ENCODE data around the gene NUP50. TPM values are rescaled to one million over a fixed set of nuclear protein-coding genes. Genes with fewer than 3 reads are reported as not detected.

Gene NUP50
- total RNA-seq, 4 donors from 2014 or later, result 33.9 to 66.5 (median 57.7) TPM

GRCh38 chr22:45200230-45200629 lies 36.5 kb downstream of the NUP50 start:
- DNase-seq (ENCODE audit: low spot score) (no peak), ATAC-seq (ENCODE audit: low FRiP score) (no peak)
- no peak for TF ChIP-seq CTCF (IDR thresholded peaks at IDR 0.05)

- DNase-seq (ENCODE audit: low spot score) (no peak), ATAC-seq (ENCODE audit: low FRiP score) (no peak)
- TF ChIP-seq CTCF (IDR thresholded peaks at IDR 0.05), result no peak
These were observed 37.3 kb downstream of the NUP50 start for GRCh38 chr22:45200860-45201511.

- DNase-seq (ENCODE audit: low spot score) (no peak), ATAC-seq (ENCODE audit: low FRiP score) (no peak)
- TF ChIP-seq CTCF (IDR thresholded peaks at IDR 0.05), result no peak
These were observed 38.1 kb downstream of the NUP50 start for GRCh38 chr22:45201678-45202332.

DNA sequence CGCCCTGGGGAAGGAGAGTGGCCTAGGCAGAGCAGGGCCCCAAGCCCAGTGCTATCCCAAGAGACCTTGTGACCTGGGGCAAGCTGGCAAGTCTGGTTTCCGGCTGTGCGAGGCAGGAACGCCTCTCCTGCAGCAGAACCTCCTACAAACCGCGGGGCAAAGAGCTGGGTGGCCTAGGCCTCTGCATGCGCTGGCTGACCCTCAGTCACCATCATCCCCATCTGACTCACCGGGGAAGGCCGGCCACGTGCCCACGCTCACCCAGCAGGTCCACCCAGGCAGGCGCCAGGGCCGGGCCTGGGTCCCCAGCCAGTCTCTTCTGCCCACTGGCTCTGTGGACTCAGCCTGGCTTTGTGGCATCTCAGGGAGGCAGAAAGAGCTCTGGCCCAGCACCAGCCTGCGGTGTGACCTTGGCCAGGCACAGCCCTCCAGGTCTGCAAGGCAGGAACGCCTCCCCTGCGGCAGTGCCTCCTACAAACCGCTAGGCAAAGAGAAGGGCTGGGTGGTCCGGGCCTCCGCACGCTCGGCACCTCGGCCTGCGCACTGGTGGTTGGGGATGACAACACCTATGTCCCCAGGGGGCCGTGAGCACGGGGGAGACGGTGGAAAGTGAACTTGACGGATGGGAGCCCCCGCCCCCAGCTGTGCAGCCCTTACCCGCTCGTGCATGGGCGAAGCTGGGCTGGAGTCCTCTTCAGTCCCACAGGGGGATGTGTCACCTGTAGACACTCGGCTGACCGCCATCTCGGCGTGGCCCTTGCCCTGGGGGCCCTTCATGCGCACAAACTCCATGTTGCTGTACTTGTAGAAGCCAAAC lies 38.8 kb downstream of the NUP50 start:
- no peak for ATAC-seq (ENCODE audit: low FRiP score)
- no peak for DNase-seq (ENCODE audit: low spot score)
- TF ChIP-seq CTCF (IDR thresholded peaks at IDR 0.05), result no peak

GRCh38 chr22:45203150-45203951 lies 39.6 kb downstream of the NUP50 start:
- DNase-seq (ENCODE audit: low spot score) (no peak), ATAC-seq (ENCODE audit: low FRiP score) (no peak)
- TF ChIP-seq CTCF (IDR thresholded peaks at IDR 0.05), result no peak

- TF ChIP-seq CTCF (IDR thresholded peaks at IDR 0.05), result no peak
- no peak for ATAC-seq (ENCODE audit: low FRiP score)
- no peak for DNase-seq (ENCODE audit: low spot score)
These were observed 40.5 kb downstream of the NUP50 start for GRCh38 chr22:45204241-45204640.
